Cardiac muscle cell (in vitro differentiated cells and primary cell): ENCODE results near the gene MGAT3. TPM values are rescaled to one million over a fixed set of nuclear protein-coding genes. Genes with fewer than 3 reads are reported as not detected.

ENCODE experiments used
- DNase-seq, 2 donors: peaks; one replicate each; pipeline versions ENCODE4 v3.0.0 to v3.0.0-alpha.2; 2010 to 2017; ENCODE audit warnings: low read depth in 1 of 2, low spot score in 1 of 2
- H3K27ac ChIP-seq: fragments of 200-600 bp; sonication (generic); 2 replicates; pipeline ENCODE4 v1.5.1; 2016
- H3K27me3 ChIP-seq: fragments of 200-600 bp; sonication (generic); 2 replicates; pipeline ENCODE4 v1.6.0; 2016; ENCODE audit warnings: control low read depth
- H3K36me3 ChIP-seq: fragments of 200-600 bp; sonication (generic); 2 replicates; pipeline ENCODE4 v1.5.1; 2016; ENCODE audit warnings: control low read depth
- H3K4me1 ChIP-seq: fragments of 200-600 bp; sonication (generic); 2 replicates; pipeline ENCODE4 v1.8.1; 2017; ENCODE audit warnings: low read depth, mild to moderate bottlenecking, mixed run types
- H3K4me3 ChIP-seq: fragments of 200-600 bp; sonication (generic); 2 replicates; pipeline ENCODE4 v1.5.1; 2016; ENCODE audit warnings: mild to moderate bottlenecking
- H3K9me3 ChIP-seq: fragments of 200-600 bp; sonication (generic); 2 replicates; pipeline ENCODE4 v1.5.1; 2017; ENCODE audit warnings: low read depth, mild to moderate bottlenecking, control low read depth
- CTCF ChIP-seq: IDR thresholded peaks from 2 replicates; pipeline ENCODE4 v1.5.1; 2012; ENCODE audit warnings: low read depth, mild to moderate bottlenecking, low read length
- polyA plus RNA-seq: library from polyadenylated mRNA; unstranded; fragments of >200 nt; fragmentation: Nextera tagmentation; extraction: Ambion mirVana; gene quantifications from 2 replicates; pipeline ENCODE4 v1.2.1, GENCODE V29; 2016
- total RNA-seq: library from RNA; depleted of rRNA; stranded (reverse); fragments of >200 nt; gene quantifications from 2 replicates; pipeline ENCODE4 v1.2.3, GENCODE V29; 2016

Gene MGAT3
- total and polyA plus RNA-seq, 2 experiments from 2014 or later: 9.9 to 38.0 TPM

GRCh38 chr22:39488563-39489083 lies 31.8 kb downstream of the MGAT3 start:
- Histone ChIP-seq H3K27ac (no peak overlapping the region), H3K27me3 (no peaks in the 10 kb centered on the region), H3K9me3 (no peaks in the 10 kb centered on the region), H3K36me3 (peaks cover 5% of the 10 kb centered on the region), H3K4me1 (no peaks in the 10 kb centered on the region), H3K4me3 (no peak overlapping the region)
- no peak for TF ChIP-seq CTCF
- no peak for DNase-seq

- no peak for TF ChIP-seq CTCF
- Histone ChIP-seq H3K27me3 (no peaks in the 10 kb centered on the region), H3K4me1 (no peaks in the 10 kb centered on the region), H3K9me3 (no peaks in the 10 kb centered on the region), H3K27ac (no peak overlapping the region), H3K4me3 (no peak overlapping the region), H3K36me3 (peaks cover 5% of the 10 kb centered on the region)
- no peak for DNase-seq
Measured at GRCh38 chr22:39489094-39490068, 32.6 kb downstream of the MGAT3 start.

- Histone ChIP-seq H3K36me3 (peaks cover 5% of the 10 kb centered on the region), H3K27me3 (no peaks in the 10 kb centered on the region), H3K27ac (no peak overlapping the region), H3K4me1 (no peaks in the 10 kb centered on the region), H3K9me3 (no peaks in the 10 kb centered on the region), H3K4me3 (no peak overlapping the region)
- no peak for TF ChIP-seq CTCF
- DNase-seq: peak; percentile 64 to 79
Measured at GRCh38 chr22:39490135-39490798, 33.5 kb downstream of the MGAT3 start.

- Histone ChIP-seq H3K4me1 (no peaks in the 10 kb centered on the region), H3K27ac (no peak overlapping the region), H3K4me3 (no peak overlapping the region), H3K27me3 (no peaks in the 10 kb centered on the region), H3K9me3 (no peaks in the 10 kb centered on the region), H3K36me3 (peaks cover 5% of the 10 kb centered on the region)
- TF ChIP-seq CTCF: no peak
- DNase-seq: no peak
Measured at GRCh38 chr22:39490966-39491680, 34.3 kb downstream of the MGAT3 start.

- no peaks in the 10 kb centered on the region for H3K4me1 ChIP-seq
- no peak overlapping the region for H3K4me3 ChIP-seq
- no peak for TF ChIP-seq CTCF
- H3K27me3 ChIP-seq: no peaks in the 10 kb centered on the region
- H3K9me3 ChIP-seq: no peaks in the 10 kb centered on the region
- peaks cover 5% of the 10 kb centered on the region for H3K36me3 ChIP-seq
- no peak for DNase-seq
- no peak overlapping the region for H3K27ac ChIP-seq
Measured at GRCh38 chr22:39491696-39492095, 34.9 kb downstream of the MGAT3 start.
